Esophagus squamous epithelium (tissue), 5 donors: ENCODE measurements around the gene SLC25A51. TPM values are rescaled to one million over a fixed set of nuclear protein-coding genes. Genes with fewer than 3 reads are reported as not detected.

Experiments
- DNase-seq: peaks from one replicate; lab custom pipeline; 2025; lab: John Stamatoyannopoulos, UW
- H3K27ac ChIP-seq, 4 donors: fragments of 200-600 bp; sonication (generic); one replicate each; pipeline ENCODE4 v1.5.1; 2016 to 2019; ENCODE audit warnings: mild to moderate bottlenecking in 1 of 4
- H3K27me3 ChIP-seq, 4 donors: fragments of 200-600 bp; sonication (generic); 1 replicate in 3 of 4; 2 replicates in 1 of 4; pipeline versions ENCODE4 v1.5.1 to v1.6.0; 2017 to 2021; ENCODE audit warnings: antibody characterized with exemption in 1 of 4
- H3K36me3 ChIP-seq, 3 donors: fragments of 200-600 bp; sonication (generic); one replicate each; pipeline ENCODE4 v1.5.1; 2016 to 2019
- H3K4me1 ChIP-seq, 3 donors: fragments of 200-600 bp; sonication (generic); one replicate each; pipeline ENCODE4 v1.5.1; 2017 to 2019
- H3K4me3 ChIP-seq, 4 donors: fragments of 200-600 bp; sonication (generic); 1 replicate in 3 of 4; 2 replicates in 1 of 4; pipeline ENCODE4 v1.5.1; 2016 to 2019; ENCODE audit warnings: mild to moderate bottlenecking in 2 of 4, moderate library complexity in 1 of 4
- H3K9me3 ChIP-seq, 3 donors: fragments of 200-600 bp; sonication (generic); one replicate each; pipeline ENCODE4 v1.5.1; 2016 to 2019
- POLR2A ChIP-seq, 4 donors: fragments of 450-650 bp; IDR thresholded peaks; one replicate each; pipeline ENCODE4 v1.6.1; 2017; ENCODE audit warnings: antibody characterized with exemption in 4 of 4, mild to moderate bottlenecking in 4 of 4, moderate library complexity in 3 of 4
- WGBS, 2 donors: methylation state at CpG; one replicate each; pipeline ENCODE4 v1.1.5; 2018; 5-methylcytosine and 5-hydroxymethylcytosine counted together
- intact Hi-C: fragments of 100-400 bp; cut with DNase I; formaldehyde crosslinking; loops from one replicate; pipeline ENCODE4 v1.15.0; 2022
- total RNA-seq, 4 donors: library from RNA; depleted of rRNA; stranded (reverse); fragments of >200 nt; gene quantifications; one replicate each; pipeline ENCODE4 v1.1.0, GENCODE V29; 2016
- TF ChIP-seq, protein P1 (sequence below), 6 experiments: fragments of 450-650 bp in 4 of 6; fragments of 200-600 bp in 2 of 6; sonication (generic) in 2 of 6; IDR thresholded peaks; one replicate each; pipeline ENCODE4 v1.5.1; 2016 to 2019; ENCODE audit warnings: antibody characterized with exemption in 6 of 6, mild to moderate bottlenecking in 4 of 6, moderate library complexity in 4 of 6
- donor health status: DM: yes; HTN: yes; CAD: no.

SLC25A51 gene
- total RNA-seq, 4 donors from 2014 or later: 18.2 to 30.3 (median 20.3) TPM

DNA sequence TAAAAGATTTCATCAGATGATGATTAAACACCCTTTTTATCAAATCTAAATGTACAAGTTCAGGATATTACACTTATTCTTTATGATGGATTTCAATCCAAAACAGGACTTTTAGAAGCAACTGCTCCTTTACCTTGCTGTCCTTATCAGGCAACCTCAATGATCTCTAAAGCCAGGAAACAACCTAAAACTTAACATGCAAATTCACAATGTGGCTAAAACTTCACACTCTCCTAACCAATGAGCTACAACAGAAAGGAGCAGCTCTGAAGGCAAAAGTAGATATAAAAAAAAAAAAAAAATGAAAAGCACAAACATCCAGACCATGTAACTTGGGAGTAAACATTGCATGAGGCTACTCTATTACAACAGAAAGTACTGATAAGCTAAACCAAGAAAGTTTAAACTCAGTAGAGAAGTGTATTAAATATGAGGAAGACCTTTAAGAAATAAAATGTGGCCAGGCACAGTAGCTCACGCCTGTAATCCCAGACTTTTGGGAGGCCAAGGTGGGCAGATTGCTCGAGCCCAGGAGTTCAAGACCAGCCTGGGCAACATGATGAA, 22.9 kb downstream of the SLC25A51 start:
- TF ChIP-seq, protein P1, sequence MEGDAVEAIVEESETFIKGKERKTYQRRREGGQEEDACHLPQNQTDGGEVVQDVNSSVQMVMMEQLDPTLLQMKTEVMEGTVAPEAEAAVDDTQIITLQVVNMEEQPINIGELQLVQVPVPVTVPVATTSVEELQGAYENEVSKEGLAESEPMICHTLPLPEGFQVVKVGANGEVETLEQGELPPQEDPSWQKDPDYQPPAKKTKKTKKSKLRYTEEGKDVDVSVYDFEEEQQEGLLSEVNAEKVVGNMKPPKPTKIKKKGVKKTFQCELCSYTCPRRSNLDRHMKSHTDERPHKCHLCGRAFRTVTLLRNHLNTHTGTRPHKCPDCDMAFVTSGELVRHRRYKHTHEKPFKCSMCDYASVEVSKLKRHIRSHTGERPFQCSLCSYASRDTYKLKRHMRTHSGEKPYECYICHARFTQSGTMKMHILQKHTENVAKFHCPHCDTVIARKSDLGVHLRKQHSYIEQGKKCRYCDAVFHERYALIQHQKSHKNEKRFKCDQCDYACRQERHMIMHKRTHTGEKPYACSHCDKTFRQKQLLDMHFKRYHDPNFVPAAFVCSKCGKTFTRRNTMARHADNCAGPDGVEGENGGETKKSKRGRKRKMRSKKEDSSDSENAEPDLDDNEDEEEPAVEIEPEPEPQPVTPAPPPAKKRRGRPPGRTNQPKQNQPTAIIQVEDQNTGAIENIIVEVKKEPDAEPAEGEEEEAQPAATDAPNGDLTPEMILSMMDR (IDR thresholded peaks at IDR 0.05): no peak
- TF ChIP-seq POLR2A (IDR thresholded peaks at IDR 0.05): no peak
- Histone ChIP-seq H3K9me3 (no peaks in the 10 kb centered on the region), H3K4me1 (no peaks in the 10 kb centered on the region), H3K27me3 (no peaks in the 10 kb centered on the region), H3K36me3 (peaks cover 0 to 64% (median 0%) of the 10 kb centered on the region in 3 donors), H3K27ac (no peak overlapping the region), H3K4me3 (no peak overlapping the region)
- no peak for DNase-seq
- WGBS, 2 donors: 90 to 100% methylated on average over 2 of the region's 2 CpGs
- intact Hi-C loops: no loop called here

GRCh38 chr9:37876376-37876775, 27.6 kb downstream of the SLC25A51 start:
- Histone ChIP-seq H3K27ac (no peak overlapping the region), H3K36me3 (peaks cover 0 to 45% (median 0%) of the 10 kb centered on the region in 3 donors), H3K4me1 (no peaks in the 10 kb centered on the region), H3K9me3 (no peaks in the 10 kb centered on the region), H3K27me3 (no peaks in the 10 kb centered on the region), H3K4me3 (no peak overlapping the region)
- DNase-seq: no peak
- WGBS, 2 donors: 38 to 45% methylated on average over 1 of the region's 1 CpG
- intact Hi-C loops: no loop called here
- TF ChIP-seq, protein P1 (IDR thresholded peaks at IDR 0.05): no peak
- TF ChIP-seq POLR2A (IDR thresholded peaks at IDR 0.05): no peak

- TF ChIP-seq, protein P1 (IDR thresholded peaks at IDR 0.05): no peak
- TF ChIP-seq POLR2A (IDR thresholded peaks at IDR 0.05): no peak
- Histone ChIP-seq H3K27ac (no peak overlapping the region), H3K4me1 (no peaks in the 10 kb centered on the region), H3K27me3 (no peaks in the 10 kb centered on the region), H3K9me3 (no peaks in the 10 kb centered on the region), H3K4me3 (no peak overlapping the region), H3K36me3 (peaks cover 0 to 20% (median 0%) of the 10 kb centered on the region in 3 donors)
- intact Hi-C loops: no loop called here
- no peak for DNase-seq
- WGBS, 2 donors: 83% methylated on average over 1 of the region's 2 CpGs
These were observed 30.0 kb downstream of the SLC25A51 start for GRCh38 chr9:37873955-37874354.

GRCh38 chr9:37870799-37871176, 33.1 kb downstream of the SLC25A51 start:
- H3K27ac ChIP-seq: no peak overlapping the region
- no peaks in the 10 kb centered on the region for H3K9me3 ChIP-seq
- no peak for DNase-seq
- intact Hi-C loops: no loop called here
- TF ChIP-seq, protein P1 (IDR thresholded peaks at IDR 0.05): no peak
- TF ChIP-seq POLR2A (IDR thresholded peaks at IDR 0.05): no peak
- H3K4me3 ChIP-seq: no peak overlapping the region
- no peaks in the 10 kb centered on the region for H3K27me3 ChIP-seq
- no peaks in the 10 kb centered on the region for H3K4me1 ChIP-seq
- H3K36me3 ChIP-seq: peaks cover 0 to 13% (median 0%) of the 10 kb centered on the region in 3 donors
- 71% methylated on average over 4 of the region's 5 CpGs for WGBS, 2 donors

DNA sequence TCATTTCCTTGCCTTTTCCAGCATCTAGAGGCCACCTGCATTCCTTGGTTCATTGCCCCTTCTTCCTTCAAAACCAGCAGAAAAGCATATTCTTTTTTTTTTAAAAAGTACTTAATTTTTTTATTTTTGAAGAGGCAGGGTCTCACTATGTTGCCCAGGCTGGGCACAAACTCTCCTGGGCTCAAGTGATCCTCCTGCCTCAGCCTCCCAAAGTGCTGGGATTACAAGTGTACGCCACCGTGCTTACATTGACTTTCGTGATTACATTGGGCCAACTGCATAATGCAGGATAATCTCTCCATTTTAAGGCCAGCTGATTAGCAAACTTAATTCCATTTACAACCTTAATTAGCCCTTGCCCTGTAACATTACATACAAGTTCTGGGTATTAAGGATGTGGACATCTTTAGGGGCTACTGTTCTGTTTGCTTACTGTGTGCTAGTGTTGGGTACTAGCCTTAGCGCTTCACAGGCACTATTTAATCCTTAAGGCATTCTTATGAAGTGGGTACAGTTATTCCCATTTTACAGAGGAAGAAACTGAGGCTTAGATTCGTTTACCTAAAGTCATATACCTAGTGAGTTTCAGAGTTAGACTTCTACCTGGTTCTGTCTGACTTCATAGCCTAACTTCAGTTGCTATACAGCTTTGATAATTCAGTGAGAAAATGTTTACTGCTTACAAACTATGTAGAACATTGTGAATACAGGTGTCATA, 33.7 kb downstream of the SLC25A51 start:
- TF ChIP-seq, protein P1 (IDR thresholded peaks at IDR 0.05): no peak
- TF ChIP-seq POLR2A (IDR thresholded peaks at IDR 0.05): no peak
- H3K9me3 ChIP-seq: no peaks in the 10 kb centered on the region
- peaks cover 0 to 18% (median 0%) of the 10 kb centered on the region in 3 donors for H3K36me3 ChIP-seq
- no peak overlapping the region for H3K4me3 ChIP-seq
- intact Hi-C loops: no loop called here
- 94 to 96% methylated on average over 5 of the region's 5 CpGs for WGBS, 2 donors
- DNase-seq: no peak
- no peak overlapping the region for H3K27ac ChIP-seq
- no peaks in the 10 kb centered on the region for H3K27me3 ChIP-seq
- H3K4me1 ChIP-seq: no peaks in the 10 kb centered on the region
